Measurements from ENCODE around the gene RTP5.
"Not testable (repeated sequence)": the region's sequence is repeated elsewhere in the genome, so short reads cannot be mapped to it uniquely, and the experiment has no call there.

RTP5 gene

DNA sequence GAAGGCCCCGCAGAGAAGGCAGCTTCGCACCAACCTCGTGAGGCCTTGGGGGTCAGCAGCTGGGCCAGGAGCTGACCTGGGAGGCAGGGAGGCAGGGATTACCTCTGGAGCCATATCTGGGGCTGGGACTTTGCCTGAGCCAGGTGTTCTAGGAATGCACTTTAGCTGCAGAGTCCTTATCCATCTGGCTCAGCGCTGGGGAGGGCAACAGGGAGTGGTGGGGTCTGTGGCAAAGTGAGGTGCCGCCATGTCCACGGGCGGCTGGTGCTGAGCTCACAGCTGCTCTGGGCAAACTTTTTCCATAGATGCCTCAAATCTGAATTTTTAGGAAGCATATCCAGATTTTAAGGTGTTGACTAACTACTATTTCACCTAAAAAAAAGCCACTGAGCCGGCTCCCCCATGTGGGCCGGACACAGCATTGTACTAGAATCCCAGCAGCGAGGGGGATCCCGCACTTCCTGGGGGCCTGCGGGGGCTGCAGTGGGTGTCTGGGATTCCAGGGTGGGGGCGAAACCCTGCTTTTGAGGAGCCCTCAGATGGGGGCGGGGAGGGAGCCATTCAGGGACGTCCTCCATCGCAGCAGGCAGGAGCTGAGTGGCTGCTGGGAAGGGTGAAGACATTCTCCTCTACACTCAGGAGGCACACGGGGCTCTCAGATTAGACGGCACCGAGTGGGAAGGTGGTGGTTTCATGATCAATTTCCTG lies 34.6 kb downstream of the RTP5 start:
- DNase-seq, result no peak

DNA sequence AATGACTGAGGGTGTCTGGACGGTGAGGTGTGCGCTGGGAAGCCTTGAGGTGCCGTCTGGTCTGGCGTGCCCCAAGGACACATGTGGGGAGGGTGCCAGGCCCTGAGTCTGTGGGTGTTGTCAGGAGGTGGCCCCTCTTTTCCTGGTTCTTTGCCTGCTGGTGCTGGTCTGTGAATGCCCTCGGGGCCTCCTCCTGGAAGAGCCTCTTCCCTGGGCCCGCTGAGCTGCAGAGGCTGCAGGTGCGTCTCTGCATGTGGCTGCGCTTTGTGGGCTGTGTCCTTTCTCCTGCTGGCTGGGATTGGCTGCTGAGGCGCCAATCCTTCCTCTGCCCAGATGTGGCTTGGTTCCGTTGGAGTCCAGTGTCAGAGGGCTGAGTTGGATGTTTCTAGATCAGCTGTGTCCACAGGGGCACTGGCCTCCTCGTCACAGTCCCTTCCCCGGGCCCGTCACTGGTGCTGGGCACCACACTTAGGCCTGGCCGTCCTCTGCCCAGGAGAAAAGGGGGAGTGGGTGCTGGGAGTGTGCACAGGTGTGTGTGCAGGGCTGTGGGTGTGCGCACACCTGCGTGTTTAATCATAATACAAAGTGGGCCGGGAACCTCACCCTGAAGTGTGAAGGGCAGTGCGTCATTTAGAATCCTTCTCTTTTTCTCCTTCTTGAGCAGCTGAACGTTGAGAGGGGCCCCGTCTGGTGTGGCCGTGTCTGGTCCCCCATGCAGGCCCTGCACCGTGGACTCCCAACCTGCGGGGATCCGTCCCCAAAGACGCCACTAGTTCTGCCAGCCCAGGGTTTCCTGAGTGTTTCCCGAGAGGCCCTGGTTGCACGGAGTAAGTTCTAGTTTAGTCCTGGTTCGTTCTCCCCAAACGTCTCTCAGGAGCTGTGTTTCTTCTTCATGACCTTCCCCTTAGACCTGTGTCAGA lies 35.5 kb downstream of the RTP5 start:
- DNase-seq, result no peak

GRCh38 chr2:241905716-241906377 lies 36.3 kb downstream of the RTP5 start:
- no peak for DNase-seq

GRCh38 chr2:241906378-241906770 lies 36.8 kb downstream of the RTP5 start:
- DNase-seq, result not testable (repeated sequence)

- no peak for DNase-seq
Observed at GRCh38 chr2:241906826-241907570, 37.5 kb downstream of the RTP5 start.

DNA sequence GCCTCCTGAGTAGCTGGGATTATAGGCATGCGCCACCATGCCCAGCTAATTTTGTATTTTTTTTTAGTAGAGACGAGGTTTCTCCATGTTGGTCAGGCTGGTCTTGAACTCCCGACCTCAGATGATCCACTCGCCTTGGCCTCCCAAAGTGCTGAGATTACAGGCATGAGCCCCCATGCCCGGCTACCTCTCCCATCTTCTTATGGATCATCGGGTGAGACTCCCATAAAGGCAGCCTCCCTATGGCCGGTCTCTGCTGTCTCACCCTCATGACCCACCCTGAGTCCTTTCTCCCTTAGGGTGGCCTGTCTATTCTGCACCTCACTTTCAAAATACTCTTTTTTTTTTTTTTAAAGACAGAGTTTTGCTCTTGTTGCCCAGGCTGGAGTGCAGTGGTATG lies 38.3 kb downstream of the RTP5 start:
- DNase-seq, result not testable (repeated sequence)

- DNase-seq, result no peak
Observed at GRCh38 chr2:241908686-241909420, 39.3 kb downstream of the RTP5 start.

DNA sequence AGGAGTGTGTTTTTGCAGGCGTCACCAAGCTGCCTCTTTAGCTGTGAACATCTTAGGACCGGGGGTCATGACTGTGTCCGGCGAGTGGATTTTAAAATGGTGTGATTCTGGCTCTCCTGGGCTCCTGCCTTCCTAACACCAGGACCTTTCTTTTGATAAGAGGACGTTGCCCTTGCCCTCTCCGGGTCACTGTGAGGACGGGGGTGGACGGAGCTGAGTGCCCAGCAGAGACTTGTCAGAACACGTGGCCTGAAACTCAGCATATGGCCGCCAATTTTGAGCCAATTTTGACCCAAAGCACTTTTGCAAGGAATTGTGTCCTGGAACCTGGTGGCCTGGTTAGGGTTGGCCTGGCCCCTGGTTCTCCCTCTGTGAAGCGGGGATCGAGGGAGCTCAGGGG lies 40.2 kb downstream of the RTP5 start:
- DNase-seq, result no peak

- no peak for DNase-seq
Observed at GRCh38 chr2:241910604-241911520, 41.3 kb downstream of the RTP5 start.

DNA sequence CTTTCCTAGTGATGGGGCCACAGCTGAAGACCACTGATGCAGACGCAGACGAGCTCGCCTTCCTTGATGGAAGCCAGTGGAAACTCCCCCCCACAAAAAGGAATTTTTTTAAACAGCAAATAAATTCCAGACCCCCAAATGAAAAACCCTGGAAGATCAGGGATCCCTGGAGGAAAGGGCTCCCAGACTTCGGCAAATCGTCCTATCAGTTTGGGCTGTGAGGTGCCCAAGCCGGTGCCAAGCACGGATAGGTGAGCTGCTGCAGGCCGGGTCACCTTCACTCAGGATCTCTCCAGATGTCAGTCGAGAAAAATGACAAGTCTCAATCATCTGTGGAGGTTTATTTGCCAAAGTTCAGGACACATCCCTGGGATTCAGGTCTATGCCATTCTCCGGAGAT lies 42.0 kb downstream of the RTP5 start:
- DNase-seq, result no peak

GRCh38 chr2:241912021-241912555 lies 42.6 kb downstream of the RTP5 start:
- DNase-seq, result no peak

DNA sequence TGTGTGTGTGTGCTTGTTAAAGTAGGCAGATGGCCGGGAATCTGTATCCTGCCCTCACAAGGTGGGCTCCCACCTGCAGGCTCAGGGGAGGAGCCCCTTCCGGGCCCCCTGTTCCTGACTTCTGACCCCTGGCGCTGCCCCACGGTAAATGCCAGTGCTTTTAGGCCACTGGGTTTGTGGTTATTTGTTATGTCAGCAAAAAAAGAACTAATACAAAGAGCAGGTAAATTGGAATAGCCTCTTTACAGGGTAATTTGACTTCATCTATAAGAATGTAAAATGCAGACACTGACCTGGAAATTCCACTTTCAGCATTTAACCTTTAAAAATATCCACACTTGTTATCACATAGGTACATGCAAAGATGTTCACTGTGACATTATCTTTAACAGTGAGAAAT lies 44.2 kb downstream of the RTP5 start:
- no peak for DNase-seq

DNA sequence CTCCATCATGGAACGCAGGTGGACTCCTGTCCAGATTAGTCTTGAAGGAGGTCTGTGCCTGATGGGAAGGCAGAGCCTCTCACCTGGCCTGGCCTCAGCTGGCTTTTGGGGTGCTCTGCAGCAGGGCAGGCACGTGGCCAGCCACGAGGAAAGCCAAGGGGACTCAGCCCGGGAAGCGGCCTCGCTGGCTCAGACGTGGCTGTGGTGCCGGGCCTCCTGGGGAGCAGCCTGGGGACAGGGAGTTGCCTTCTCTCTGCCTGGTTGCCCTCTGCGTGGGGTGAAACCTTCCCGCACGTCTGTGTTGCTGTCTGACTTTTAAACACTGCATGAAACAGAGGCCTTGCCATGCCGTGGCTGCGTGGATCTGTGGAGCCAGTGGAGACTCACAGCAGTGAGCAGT lies 45.0 kb downstream of the RTP5 start:
- no peak for DNase-seq

DNA sequence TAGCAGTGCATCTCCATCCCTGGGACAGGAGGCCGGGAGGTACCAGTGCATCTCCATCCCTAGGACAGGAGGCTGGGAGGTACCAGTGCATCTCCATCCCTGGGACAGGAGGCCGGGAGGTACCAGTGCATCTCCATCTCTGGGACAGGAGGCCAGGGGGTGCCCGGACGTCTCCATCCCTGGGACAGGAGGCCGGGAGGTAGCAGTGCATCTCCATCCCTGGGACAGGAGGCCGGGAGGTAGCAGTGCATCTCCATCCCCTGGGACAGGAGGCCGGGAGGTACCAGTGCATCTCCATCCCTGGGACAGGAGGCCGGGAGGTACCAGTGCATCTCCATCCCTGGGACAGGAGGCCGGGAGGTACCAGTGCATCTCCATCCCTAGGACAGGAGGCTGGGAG lies 52.1 kb downstream of the RTP5 start:
- DNase-seq, result not testable (repeated sequence)

- peak in 1 of 2 donors; percentile 2 for DNase-seq
Observed at GRCh38 chr2:241922411-241922810, 52.9 kb downstream of the RTP5 start.

GRCh38 chr2:241922816-241923601 lies 53.5 kb downstream of the RTP5 start:
- DNase-seq, result peak in 1 of 2 donors; percentile 4
